Measurements from ENCODE around the gene ZNF93. TPM values are rescaled to one million over a fixed set of nuclear protein-coding genes. Genes with fewer than 3 reads are reported as not detected.

The ZNF93 gene
- total and polyA plus RNA-seq, 2 of the 8 experiments (the other 6 are each of a cell fraction or from before 2014, with no cell fraction given) = 40.8 to 61.8 TPM

DNA sequence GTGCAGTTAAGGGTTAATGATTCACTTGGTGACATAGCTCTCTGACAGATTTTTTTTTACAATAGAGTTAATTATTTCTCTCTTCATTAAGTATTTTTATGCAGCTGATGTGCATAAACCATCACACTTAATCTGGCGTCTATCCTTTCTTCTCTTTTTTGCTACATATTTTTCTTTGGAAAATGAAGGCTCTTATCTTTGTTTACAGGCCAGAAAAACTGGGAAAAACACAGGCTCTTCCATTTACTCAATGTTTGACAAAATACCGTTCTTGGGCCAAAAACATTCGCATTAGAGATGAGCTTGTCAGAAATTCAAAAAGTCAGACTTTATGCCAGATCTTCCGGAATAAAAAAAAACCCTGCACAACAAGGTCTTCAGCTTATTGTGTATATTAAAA is 23.0 kb upstream of the ZNF93 start:
- H3K79me2 ChIP-seq (ENCODE audit: control insufficient read depth in 1 of 2, insufficient read depth in 2 of 2, low read length in 2 of 2) = peaks cover 17 to 92% of the 10 kb centered on the region in 2 experiments
- no peaks in the 10 kb centered on the region for H3K27me3 ChIP-seq (replicated peaks in 1 of 4; ENCODE audit: control insufficient read depth in 3 of 4, extremely low read depth in 1 of 4, insufficient read depth in 3 of 4, low read length in 3 of 4)
- no peak overlapping the region for H3K18ac ChIP-seq (ENCODE audit: extremely low read depth, low read length)
- no peak overlapping the region for H3K27ac ChIP-seq (ENCODE audit: low read depth, low read length)
- FAIRE-seq (no peak), DNase-seq (ENCODE audit: low read depth in 1 of 2, low spot score in 2 of 2) (no peak)
- no peak overlapping the region for H4K91ac ChIP-seq (replicated peaks; ENCODE audit: insufficient read length, low read length)
- H2BK120ac ChIP-seq (replicated peaks; ENCODE audit: low read depth, low read length) = no peak overlapping the region
- H3K23me2 ChIP-seq (ENCODE audit: low read depth, low read length) = no peaks in the 10 kb centered on the region
- no peak overlapping the region for H3K4me3 ChIP-seq (ENCODE audit: extremely low read depth in 1 of 4, insufficient read depth in 2 of 4, low read depth in 3 of 4, low read length in 4 of 4)
- no peak overlapping the region for H3K56ac ChIP-seq (replicated peaks; ENCODE audit: insufficient read length, low read depth, low read length)
- H3K9me3 ChIP-seq (ENCODE audit: insufficient read depth in 2 of 2, low read depth in 1 of 2, low read length in 1 of 2) = no peaks in the 10 kb centered on the region
- no peak overlapping the region for H3K9ac ChIP-seq (replicated peaks in 1 of 4; ENCODE audit: extremely low read depth in 1 of 4, low read depth in 3 of 4, low read length in 3 of 4)
- H2AK5ac ChIP-seq (ENCODE audit: low read depth, low read length) = no peak overlapping the region
- H3K36me3 ChIP-seq (ENCODE audit: control insufficient read depth in 2 of 4, insufficient read depth in 4 of 4, low read length in 3 of 4) = peaks cover 0 to 53% (median 15%) of the 10 kb centered on the region in 4 experiments; a peak in 6 of 8 replicates
- no peak overlapping the region for H3K14ac ChIP-seq (ENCODE audit: insufficient read length)
- no peak overlapping the region for H4K8ac ChIP-seq (ENCODE audit: extremely low read depth, insufficient read depth, low read length)
- H2BK5ac ChIP-seq (ENCODE audit: low read depth, low read length) = no peak overlapping the region
- no peak overlapping the region for H2BK20ac ChIP-seq (ENCODE audit: low read length)
- H3K4ac ChIP-seq (replicated peaks; ENCODE audit: insufficient read length, low read depth, low read length) = no peak overlapping the region
- H3K23ac ChIP-seq (ENCODE audit: insufficient read length) = no peak overlapping the region
- no peaks in the 10 kb centered on the region for H3K4me1 ChIP-seq (replicated peaks in 1 of 4; ENCODE audit: control insufficient read depth in 3 of 4, insufficient read depth in 4 of 4, low read length in 3 of 4)
- H4K5ac ChIP-seq (ENCODE audit: insufficient read length, low read depth, low read length) = no peak overlapping the region
- H4K20me1 ChIP-seq (replicated peaks in 1 of 2; ENCODE audit: control insufficient read depth in 1 of 2, insufficient read depth in 2 of 2, low read length in 2 of 2) = peaks cover 3 to 6% of the 10 kb centered on the region in 2 experiments
- no peaks in the 10 kb centered on the region; the same call in 1 of the 2 replicates for H3K79me1 ChIP-seq (ENCODE audit: low read depth, low read length)
- H2BK12ac ChIP-seq (ENCODE audit: low read depth, low read length) = no peak overlapping the region
- no peak overlapping the region for H2BK15ac ChIP-seq (ENCODE audit: low read length)
- ChIA-PET CTCF (ENCODE audit: partially characterized antibody) (no interaction called here), POLR2A (ENCODE audit: partially characterized antibody) (interaction anchor here (4.0 to 19.0 kb wide), 3 partner anchors 12 to 20 kb away, joined by 23 to 453 read pairs (median 46); partner anchors contain the start of genes ZNF253 and ZNF93)
- H3K4me2 ChIP-seq (ENCODE audit: insufficient read depth in 1 of 2, low read depth in 2 of 2, low read length in 2 of 2) = no peak overlapping the region
- 93% methylated on average over 4 of the region's 4 CpGs; no CpG with 5 or more reads in 1 of the 2 experiments for WGBS, 2 experiments (ENCODE audit: extremely low coverage in 1 of 2, insufficient coverage in 1 of 2, insufficient read length in 1 of 2, insufficient replicate concordance in 2 of 2, low coverage in 1 of 2, low lambda C conversion rate in 2 of 2, missing lambda C conversion rate in 1 of 2)
- no peak for TF ChIP-seq POLR2AphosphoS5 (IDR thresholded peaks at IDR 0.05; ENCODE audit: low read depth, low read length)
- no peak for TF ChIP-seq ASH2L (IDR thresholded peaks at IDR 0.05; ENCODE audit: low read length)
- TF ChIP-seq TAF7 (optimal IDR thresholded peaks at IDR 0.05; ENCODE audit: borderline replicate concordance, low read depth, low read length) = no peak
- TF ChIP-seq TAF1 (IDR thresholded peaks at IDR 0.05; ENCODE audit: low read depth, low read length) = no peak
- no peak overlapping the region for H2AFZ ChIP-seq (ENCODE audit: low read length)

All from H1 (cell line).